Measurements from ENCODE around the gene CXCL3.

CXCL3 gene

DNA sequence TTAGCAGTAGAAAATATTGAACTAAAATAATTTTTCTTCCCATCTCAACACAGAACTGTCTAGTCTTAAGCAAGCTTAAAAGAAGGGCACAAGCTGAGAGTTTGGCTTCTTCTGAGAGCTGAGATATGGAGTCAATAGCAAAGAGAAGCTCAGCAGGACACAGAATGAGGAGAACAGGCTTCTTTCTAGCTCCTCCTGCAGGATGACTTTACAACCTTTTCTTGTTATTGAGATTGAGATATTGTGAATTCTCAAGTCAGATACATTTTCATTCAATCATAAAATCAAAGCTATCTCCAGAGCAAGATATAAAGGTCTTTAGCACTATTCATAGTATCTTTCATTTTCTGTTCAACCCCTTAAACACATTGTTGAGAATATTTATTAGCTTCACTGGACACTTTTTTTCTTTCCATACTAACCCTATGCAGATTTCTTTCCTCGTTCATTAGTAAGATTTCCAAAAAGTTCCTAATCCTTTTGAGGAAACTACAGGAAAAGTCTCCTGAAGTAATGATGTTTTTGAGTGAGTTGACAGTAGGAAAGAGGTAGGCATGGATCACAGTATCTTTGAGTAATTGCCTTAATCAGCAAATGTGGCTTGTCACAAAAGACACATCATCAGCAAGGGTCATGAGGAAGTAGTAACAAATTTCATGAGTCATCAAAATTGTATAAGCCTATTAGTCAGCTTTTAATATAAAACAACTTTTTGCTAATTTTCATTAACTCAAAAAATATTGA is 17.8 kb upstream of the CXCL3 start:
- Histone ChIP-seq H3K4me2 (ENCODE audit: low read length) (no peak overlapping the region), H3K36me3 (ENCODE audit: control insufficient read depth, low read length) (no peaks in the 10 kb centered on the region), H4K20me1 (ENCODE audit: control insufficient read depth, insufficient read depth, low read depth, low read length) (no peaks in the 10 kb centered on the region), H3K4me1 (ENCODE audit: control insufficient read depth, low read length) (0 out of 2 replicates have a peak, but pooled peaks cover 4% of the 10 kb centered on the region), H3K27ac (ENCODE audit: low read depth, low read length) (no peak overlapping the region), H3K9me3 (ENCODE audit: control insufficient read depth, insufficient read depth, low read length) (no peaks in the 10 kb centered on the region), H3F3A (ENCODE audit: control insufficient read depth, insufficient read depth) (no peaks in the 10 kb centered on the region), H3K9me2 (replicated peaks; ENCODE audit: control insufficient read depth, low read length) (no peaks in the 10 kb centered on the region), H3K79me2 (ENCODE audit: control insufficient read depth, low read length) (no peaks in the 10 kb centered on the region), H3K4me3 (ENCODE audit: low read length) (no peak overlapping the region), H3K27me3 (ENCODE audit: control insufficient read depth, low read length) (no peaks in the 10 kb centered on the region)
- no peak for TF ChIP-seq EZH2phosphoT487 (IDR thresholded peaks at IDR 0.05; ENCODE audit: borderline replicate concordance, low read length)
- no peak for TF ChIP-seq CTCF (IDR thresholded peaks at IDR 0.05; ENCODE audit: low read depth, low read length, poor library complexity, severe bottlenecking)

DNA sequence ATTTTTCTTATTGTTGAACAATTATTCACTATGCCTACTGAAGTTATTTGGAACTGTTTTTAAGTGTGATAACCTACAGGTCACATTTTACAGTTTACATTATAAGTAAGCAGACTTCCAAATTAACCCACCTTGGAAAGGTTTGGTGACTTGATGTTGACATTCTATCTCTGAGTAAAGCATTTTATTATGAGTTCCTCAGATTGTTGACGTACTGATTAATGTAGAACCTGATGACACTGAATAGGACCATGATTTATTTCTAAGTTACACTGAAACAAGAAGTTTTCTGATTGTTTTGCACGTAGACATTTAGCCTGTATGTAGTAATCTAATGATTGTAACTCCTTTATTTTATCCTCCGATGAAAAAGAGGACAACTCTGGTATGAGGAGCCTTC is 17.0 kb upstream of the CXCL3 start:
- Histone ChIP-seq H3K4me1 (ENCODE audit: control insufficient read depth, low read length) (0 out of 2 replicates have a peak, but pooled peaks cover 4% of the 10 kb centered on the region), H3F3A (ENCODE audit: control insufficient read depth, insufficient read depth) (no peaks in the 10 kb centered on the region), H3K4me3 (ENCODE audit: low read length) (no peak overlapping the region), H3K27ac (ENCODE audit: low read depth, low read length) (no peak overlapping the region), H3K27me3 (ENCODE audit: control insufficient read depth, low read length) (no peaks in the 10 kb centered on the region), H3K79me2 (ENCODE audit: control insufficient read depth, low read length) (no peaks in the 10 kb centered on the region), H4K20me1 (ENCODE audit: control insufficient read depth, insufficient read depth, low read depth, low read length) (no peaks in the 10 kb centered on the region), H3K4me2 (ENCODE audit: low read length) (no peak overlapping the region), H3K36me3 (ENCODE audit: control insufficient read depth, low read length) (no peaks in the 10 kb centered on the region), H3K9me3 (ENCODE audit: control insufficient read depth, insufficient read depth, low read length) (no peaks in the 10 kb centered on the region), H3K9me2 (replicated peaks; ENCODE audit: control insufficient read depth, low read length) (no peaks in the 10 kb centered on the region)
- no peak for TF ChIP-seq EZH2phosphoT487 (IDR thresholded peaks at IDR 0.05; ENCODE audit: borderline replicate concordance, low read length)
- TF ChIP-seq CTCF (IDR thresholded peaks at IDR 0.05; ENCODE audit: low read depth, low read length, poor library complexity, severe bottlenecking), result no peak

- 0 out of 2 replicates have a peak, but pooled peaks cover 4% of the 10 kb centered on the region for H3K4me1 ChIP-seq (ENCODE audit: control insufficient read depth, low read length)
- TF ChIP-seq EZH2phosphoT487 (IDR thresholded peaks at IDR 0.05; ENCODE audit: borderline replicate concordance, low read length) (no peak), CTCF (IDR thresholded peaks at IDR 0.05; ENCODE audit: low read depth, low read length, poor library complexity, severe bottlenecking) (no peak)
- H3K36me3 ChIP-seq (ENCODE audit: control insufficient read depth, low read length), result no peaks in the 10 kb centered on the region
- no peaks in the 10 kb centered on the region for H3F3A ChIP-seq (ENCODE audit: control insufficient read depth, insufficient read depth)
- H3K4me3 ChIP-seq (ENCODE audit: low read length), result no peak overlapping the region
- no peaks in the 10 kb centered on the region for H3K9me2 ChIP-seq (replicated peaks; ENCODE audit: control insufficient read depth, low read length)
- H4K20me1 ChIP-seq (ENCODE audit: control insufficient read depth, insufficient read depth, low read depth, low read length), result no peaks in the 10 kb centered on the region
- H3K79me2 ChIP-seq (ENCODE audit: control insufficient read depth, low read length), result no peaks in the 10 kb centered on the region
- no peaks in the 10 kb centered on the region for H3K27me3 ChIP-seq (ENCODE audit: control insufficient read depth, low read length)
- H3K4me2 ChIP-seq (ENCODE audit: low read length), result no peak overlapping the region
- H3K9me3 ChIP-seq (ENCODE audit: control insufficient read depth, insufficient read depth, low read length), result no peaks in the 10 kb centered on the region
- H3K27ac ChIP-seq (ENCODE audit: low read depth, low read length), result no peak overlapping the region
Observed at GRCh38 chr4:74055096-74055495, 16.6 kb upstream of the CXCL3 start.

All from DOHH2 (cell line).